HFF-Myc (cell line): ENCODE results near the gene LY86.
A peak's percentile ranks its signal among the peaks of the same experiment; 100 is the strongest.

ENCODE experiments used
- DNase-seq: peaks from one replicate; pipeline ENCODE4 v3.0.0-alpha.2; 2011; ENCODE audit warnings: low read depth; ENCODE audit errors: extremely low read depth
- H3K4me3 ChIP-seq: replicated peaks from 2 replicates; pipeline ENCODE4 v1.5.1; 2011; ENCODE audit warnings: low read depth, mild to moderate bottlenecking, control low read depth, low read length
- TF ChIP-seq, protein P1 (sequence below): IDR thresholded peaks from 2 replicates; pipeline ENCODE4 v1.5.1; 2012; ENCODE audit warnings: mild to moderate bottlenecking, low read depth, low read length, control low read depth; ENCODE audit errors: missing control alignments

The LY86 gene

DNA sequence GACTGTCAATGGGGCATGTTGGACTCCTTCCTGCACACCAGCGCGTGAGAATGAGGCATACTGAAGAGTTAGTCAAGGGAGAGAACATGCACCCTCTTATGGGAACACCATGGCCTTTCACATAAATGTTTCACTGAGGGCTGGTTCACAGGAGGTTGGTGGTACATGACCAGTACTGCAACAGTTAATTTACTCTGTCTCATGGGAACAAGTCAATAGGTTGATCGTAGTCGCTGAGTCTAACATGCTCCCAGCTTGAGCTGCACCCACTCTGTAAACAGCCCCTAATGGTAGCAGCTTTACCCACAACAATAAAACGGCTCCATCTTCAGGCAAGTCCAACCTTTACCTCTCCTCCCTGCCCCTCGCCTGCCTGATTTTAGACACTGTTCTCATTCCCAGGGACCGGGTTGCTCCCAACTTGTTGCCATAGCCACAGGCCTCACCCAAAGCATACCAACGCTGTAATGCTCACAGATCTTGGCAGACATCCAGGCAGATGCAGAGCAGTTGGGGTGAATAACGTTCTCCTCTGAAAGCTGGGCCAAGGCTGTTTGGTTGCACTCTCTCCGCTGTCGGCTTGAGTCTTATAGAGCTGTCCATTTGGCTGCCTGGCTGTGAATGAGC, 111.3 kb downstream of the LY86 start:
- TF ChIP-seq, protein P1, sequence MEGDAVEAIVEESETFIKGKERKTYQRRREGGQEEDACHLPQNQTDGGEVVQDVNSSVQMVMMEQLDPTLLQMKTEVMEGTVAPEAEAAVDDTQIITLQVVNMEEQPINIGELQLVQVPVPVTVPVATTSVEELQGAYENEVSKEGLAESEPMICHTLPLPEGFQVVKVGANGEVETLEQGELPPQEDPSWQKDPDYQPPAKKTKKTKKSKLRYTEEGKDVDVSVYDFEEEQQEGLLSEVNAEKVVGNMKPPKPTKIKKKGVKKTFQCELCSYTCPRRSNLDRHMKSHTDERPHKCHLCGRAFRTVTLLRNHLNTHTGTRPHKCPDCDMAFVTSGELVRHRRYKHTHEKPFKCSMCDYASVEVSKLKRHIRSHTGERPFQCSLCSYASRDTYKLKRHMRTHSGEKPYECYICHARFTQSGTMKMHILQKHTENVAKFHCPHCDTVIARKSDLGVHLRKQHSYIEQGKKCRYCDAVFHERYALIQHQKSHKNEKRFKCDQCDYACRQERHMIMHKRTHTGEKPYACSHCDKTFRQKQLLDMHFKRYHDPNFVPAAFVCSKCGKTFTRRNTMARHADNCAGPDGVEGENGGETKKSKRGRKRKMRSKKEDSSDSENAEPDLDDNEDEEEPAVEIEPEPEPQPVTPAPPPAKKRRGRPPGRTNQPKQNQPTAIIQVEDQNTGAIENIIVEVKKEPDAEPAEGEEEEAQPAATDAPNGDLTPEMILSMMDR: no peak
- peak; percentile 98 for DNase-seq
- no peak overlapping the region for H3K4me3 ChIP-seq

DNA sequence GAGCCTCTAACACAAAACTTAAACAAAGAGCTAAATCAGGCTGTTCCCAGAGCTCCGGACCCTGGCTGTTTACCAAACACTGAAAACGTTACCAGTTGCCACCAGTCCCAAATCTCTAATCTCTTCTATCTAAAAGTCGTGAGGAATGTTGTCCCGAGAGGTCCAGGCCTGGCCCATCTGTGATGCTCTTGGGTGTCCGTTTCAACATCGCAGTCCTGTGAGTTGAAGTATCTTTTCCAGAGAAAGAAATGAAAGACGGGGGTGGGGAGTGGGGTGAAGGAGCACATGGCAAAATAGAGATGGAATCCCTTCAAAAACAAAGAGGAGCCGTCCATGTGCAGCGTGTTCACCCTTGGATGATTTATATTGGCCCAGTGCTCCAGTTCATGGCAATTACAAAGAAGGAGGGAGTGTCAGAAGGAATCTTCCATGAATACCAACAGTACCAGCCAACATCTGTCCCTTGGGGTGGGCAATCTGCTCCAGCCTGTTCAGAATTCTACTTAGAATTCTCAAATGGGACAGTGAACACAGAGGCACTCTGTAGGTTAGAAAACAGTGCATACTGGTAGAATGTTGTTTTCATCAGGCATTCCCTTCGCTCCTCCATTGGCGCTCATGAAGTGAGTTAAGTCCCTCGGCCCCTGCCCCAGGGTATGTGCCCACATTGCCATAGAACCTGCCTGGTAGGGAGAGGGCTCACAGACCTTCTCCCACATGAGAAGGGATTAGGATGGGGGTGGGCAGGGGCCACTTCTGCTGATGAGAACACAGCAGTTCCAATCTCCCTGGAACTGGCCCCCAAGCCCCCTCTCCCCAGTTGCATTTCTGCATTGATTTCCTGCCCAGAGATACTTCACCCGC, 112.1 kb downstream of the LY86 start:
- no peak overlapping the region for H3K4me3 ChIP-seq
- DNase-seq: no peak
- TF ChIP-seq, protein P1: no peak

GRCh38 chr6:6701864-6702263, 113.3 kb downstream of the LY86 start:
- TF ChIP-seq, protein P1: no peak
- DNase-seq: no peak
- no peak overlapping the region for H3K4me3 ChIP-seq

GRCh38 chr6:6703699-6704098, 115.2 kb downstream of the LY86 start:
- TF ChIP-seq, protein P1: no peak
- DNase-seq: no peak
- no peak overlapping the region for H3K4me3 ChIP-seq
